Neural cell (in vitro differentiated cells): ENCODE results near the gene LGI4. TPM values are rescaled to one million over a fixed set of nuclear protein-coding genes. Genes with fewer than 3 reads are reported as not detected.

Experiments used
- H2AFZ ChIP-seq: fragments of 200-600, 300-800 bp; sonication (generic), shearing (Covaris generic); 2 replicates; pipeline ENCODE4 v1.6.0; 2014; ENCODE audit warnings: low read depth, mild to moderate bottlenecking, antibody characterized with exemption, low read length, moderate library complexity
- H3F3A ChIP-seq: fragments of 200-600 bp; shearing (Covaris generic); 2 replicates; pipeline ENCODE4 v1.6.1; 2016; ENCODE audit warnings: mild to moderate bottlenecking, moderate library complexity, mixed read lengths, antibody characterized with exemption, low read length; ENCODE audit not compliant: insufficient read depth, poor library complexity, severe bottlenecking
- H3K27ac ChIP-seq: fragments of 200-600, 300-800 bp; sonication (generic), shearing (Covaris generic); 2 replicates; pipeline ENCODE4 v1.5.1; 2014; ENCODE audit warnings: mild to moderate bottlenecking, low read length, moderate library complexity
- H3K27me3 ChIP-seq: fragments of 300-800, 200-600 bp; sonication (generic), shearing (Covaris generic); 2 replicates; pipeline ENCODE4 v1.6.0; 2014; ENCODE audit warnings: mild to moderate bottlenecking, low read depth, low read length, moderate library complexity; ENCODE audit not compliant: insufficient read depth
- H3K36me3 ChIP-seq: fragments of 300-800, 200-600 bp; sonication (generic), shearing (Covaris generic); 2 replicates; pipeline ENCODE4 v1.5.1; 2014; ENCODE audit warnings: mild to moderate bottlenecking, antibody characterized with exemption, low read length, moderate library complexity; ENCODE audit not compliant: insufficient read depth
- H3K4me2 ChIP-seq: fragments of 300-800, 200-600 bp; sonication (generic), shearing (Covaris generic); 2 replicates; pipeline ENCODE4 v1.6.0; 2014; ENCODE audit warnings: mild to moderate bottlenecking, low read length
- H3K4me3 ChIP-seq: fragments of 300-800, 200-600 bp; sonication (generic), shearing (Covaris generic); 2 replicates; pipeline ENCODE4 v1.5.1; 2014; ENCODE audit warnings: mild to moderate bottlenecking, low read length, moderate library complexity
- H3K79me2 ChIP-seq: fragments of 200-600 bp; shearing (Covaris generic); replicated peaks from 2 replicates; pipeline ENCODE4 v1.6.0; 2014; ENCODE audit warnings: mild to moderate bottlenecking, low read length, moderate library complexity; ENCODE audit not compliant: insufficient read depth
- H3K9ac ChIP-seq: fragments of 300-800, 200-600 bp; sonication (generic), shearing (Covaris generic); 2 replicates; pipeline ENCODE4 v1.6.1; 2016; ENCODE audit warnings: mild to moderate bottlenecking, low read length, mixed read lengths
- H3K9me2 ChIP-seq: fragments of 200-600 bp; shearing (Covaris generic); 2 replicates; pipeline ENCODE4 v1.6.1; 2016; ENCODE audit warnings: mild to moderate bottlenecking, low read length, mixed read lengths; ENCODE audit not compliant: insufficient read depth
- H3K9me3 ChIP-seq: fragments of 200-600, 300-800 bp; sonication (generic), shearing (Covaris generic); 2 replicates; pipeline ENCODE4 v1.6.1; 2016; ENCODE audit warnings: mild to moderate bottlenecking, mixed run types, low read length, moderate library complexity, mixed read lengths
- H4K20me1 ChIP-seq: fragments of 200-600 bp; shearing (Covaris generic); 2 replicates; pipeline ENCODE4 v1.6.1; 2016; ENCODE audit warnings: mild to moderate bottlenecking, mixed run types; ENCODE audit not compliant: insufficient read depth
- EP300 ChIP-seq: fragments of 450-650 bp; conservative IDR thresholded peaks from 2 replicates; pipeline ENCODE4 v1.6.1; 2014; ENCODE audit warnings: antibody characterized with exemption, mild to moderate bottlenecking, moderate library complexity; ENCODE audit not compliant: poor library complexity, severe bottlenecking
- MXI1 ChIP-seq: fragments of 450-650 bp; conservative IDR thresholded peaks from 2 replicates; pipeline ENCODE4 v1.6.1; 2014; ENCODE audit warnings: antibody characterized with exemption, mild to moderate bottlenecking; ENCODE audit not compliant: poor library complexity, severe bottlenecking
- POLR2AphosphoS5 ChIP-seq: IDR thresholded peaks from 2 replicates; pipeline ENCODE4 v1.6.1; 2012
- RAD21 ChIP-seq: fragments of 450-650 bp; conservative IDR thresholded peaks from 2 replicates; pipeline ENCODE4 v1.6.1; 2014; ENCODE audit warnings: antibody characterized with exemption, mild to moderate bottlenecking, moderate library complexity
- REST ChIP-seq: IDR thresholded peaks from 2 replicates; pipeline ENCODE4 v1.6.1; 2012; ENCODE audit warnings: borderline replicate concordance
- TAF1 ChIP-seq: IDR thresholded peaks from 2 replicates; pipeline ENCODE4 v1.6.1; 2012; ENCODE audit warnings: low read depth
- polyA plus RNA-seq: library from polyadenylated mRNA; depleted of rRNA; stranded (reverse); fragments of >200 nt; gene quantifications from 2 replicates; pipeline ENCODE4 v1.2.3, GENCODE V29; 2014
- TF ChIP-seq, protein P1 (sequence below): fragments of 450-650 bp; IDR thresholded peaks from 2 replicates; pipeline ENCODE4 v1.5.1; 2014; ENCODE audit warnings: antibody characterized with exemption, mild to moderate bottlenecking, moderate library complexity; ENCODE audit not compliant: poor library complexity, severe bottlenecking

The LGI4 gene
- polyA plus RNA-seq, 1 donor from 2014 or later, result 0.63 TPM

- no peak overlapping the region for H3K4me3 ChIP-seq
- H3K36me3 ChIP-seq, result no peaks in the 10 kb centered on the region
These were observed 31.5 kb upstream of the LGI4 start for GRCh38 chr19:35166100-35167063.

More at GRCh38 chr19:35166100-35167063, 31.5 kb upstream of the LGI4 start:
- no peak for TF ChIP-seq TAF1
- TF ChIP-seq RAD21, result no peak
- TF ChIP-seq, protein P1, sequence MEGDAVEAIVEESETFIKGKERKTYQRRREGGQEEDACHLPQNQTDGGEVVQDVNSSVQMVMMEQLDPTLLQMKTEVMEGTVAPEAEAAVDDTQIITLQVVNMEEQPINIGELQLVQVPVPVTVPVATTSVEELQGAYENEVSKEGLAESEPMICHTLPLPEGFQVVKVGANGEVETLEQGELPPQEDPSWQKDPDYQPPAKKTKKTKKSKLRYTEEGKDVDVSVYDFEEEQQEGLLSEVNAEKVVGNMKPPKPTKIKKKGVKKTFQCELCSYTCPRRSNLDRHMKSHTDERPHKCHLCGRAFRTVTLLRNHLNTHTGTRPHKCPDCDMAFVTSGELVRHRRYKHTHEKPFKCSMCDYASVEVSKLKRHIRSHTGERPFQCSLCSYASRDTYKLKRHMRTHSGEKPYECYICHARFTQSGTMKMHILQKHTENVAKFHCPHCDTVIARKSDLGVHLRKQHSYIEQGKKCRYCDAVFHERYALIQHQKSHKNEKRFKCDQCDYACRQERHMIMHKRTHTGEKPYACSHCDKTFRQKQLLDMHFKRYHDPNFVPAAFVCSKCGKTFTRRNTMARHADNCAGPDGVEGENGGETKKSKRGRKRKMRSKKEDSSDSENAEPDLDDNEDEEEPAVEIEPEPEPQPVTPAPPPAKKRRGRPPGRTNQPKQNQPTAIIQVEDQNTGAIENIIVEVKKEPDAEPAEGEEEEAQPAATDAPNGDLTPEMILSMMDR, result no peak
- TF ChIP-seq MXI1, result no peak
- TF ChIP-seq REST, result no peak
- TF ChIP-seq POLR2AphosphoS5, result no peak
- TF ChIP-seq EP300, result no peak
- no peaks in the 10 kb centered on the region for H3K9me3 ChIP-seq
- no peaks in the 10 kb centered on the region for H3F3A ChIP-seq
- H3K27me3 ChIP-seq, result no peaks in the 10 kb centered on the region
- H2AFZ ChIP-seq, result no peak overlapping the region
- H3K4me2 ChIP-seq, result no peak overlapping the region
- H3K9ac ChIP-seq, result no peak overlapping the region
- no peaks in the 10 kb centered on the region for H4K20me1 ChIP-seq
- H3K27ac ChIP-seq, result no peak overlapping the region
- H3K79me2 ChIP-seq, result no peaks in the 10 kb centered on the region
- no peaks in the 10 kb centered on the region for H3K9me2 ChIP-seq
